ENCODE data around the gene SLC35F1.

Gene SLC35F1

GRCh38 chr6:117911150-117911549 lies 4.1 kb downstream of the SLC35F1 start:
- no peak for TF ChIP-seq REST (IDR thresholded peaks at IDR 0.05; ENCODE audit: low read depth)
- TF ChIP-seq NFIC (IDR thresholded peaks at IDR 0.05) = no peak
- no peak for TF ChIP-seq EP300 (IDR thresholded peaks at IDR 0.05; ENCODE audit: borderline replicate concordance)
- TF ChIP-seq CEBPB (IDR thresholded peaks at IDR 0.05) = no peak
- no peak for TF ChIP-seq MAX (IDR thresholded peaks at IDR 0.05)
- no peak for TF ChIP-seq TEAD4 (IDR thresholded peaks at IDR 0.05)
- no peak for TF ChIP-seq FOXM1 (IDR thresholded peaks at IDR 0.05; ENCODE audit: borderline replicate concordance, low read depth)
- no peak for TF ChIP-seq TCF12 (IDR thresholded peaks at IDR 0.05; ENCODE audit: low read depth)
- TF ChIP-seq EGR1 (IDR thresholded peaks at IDR 0.05) = no peak
- no peak for TF ChIP-seq USF1 (IDR thresholded peaks at IDR 0.05)
- TF ChIP-seq TAF1 (IDR thresholded peaks at IDR 0.05; ENCODE audit: low read depth) = no peak
- TF ChIP-seq YY1 (IDR thresholded peaks at IDR 0.05; ENCODE audit: low read depth) = no peak
- no peak for TF ChIP-seq RAD21 (IDR thresholded peaks at IDR 0.05; ENCODE audit: low read depth)
- TF ChIP-seq CREB1 (IDR thresholded peaks at IDR 0.05; ENCODE audit: low read depth) = no peak
- TF ChIP-seq ZBTB7A (IDR thresholded peaks at IDR 0.05; ENCODE audit: low read depth) = no peak

- no peak for TF ChIP-seq MAX (IDR thresholded peaks at IDR 0.05)
- no peak for TF ChIP-seq FOXM1 (IDR thresholded peaks at IDR 0.05; ENCODE audit: borderline replicate concordance, low read depth)
- TF ChIP-seq REST (IDR thresholded peaks at IDR 0.05; ENCODE audit: low read depth) = no peak
- no peak for TF ChIP-seq NFIC (IDR thresholded peaks at IDR 0.05)
- no peak for TF ChIP-seq EP300 (IDR thresholded peaks at IDR 0.05; ENCODE audit: borderline replicate concordance)
These were observed 4.6 kb downstream of the SLC35F1 start for GRCh38 chr6:117911660-117912059.

- TF ChIP-seq RAD21 (IDR thresholded peaks at IDR 0.05; ENCODE audit: low read depth) (no peak), FOXM1 (IDR thresholded peaks at IDR 0.05; ENCODE audit: borderline replicate concordance, low read depth) (no peak), EP300 (IDR thresholded peaks at IDR 0.05; ENCODE audit: borderline replicate concordance) (no peak), ZBTB7A (IDR thresholded peaks at IDR 0.05; ENCODE audit: low read depth) (no peak), EGR1 (IDR thresholded peaks at IDR 0.05) (no peak), REST (IDR thresholded peaks at IDR 0.05; ENCODE audit: low read depth) (no peak), YY1 (IDR thresholded peaks at IDR 0.05; ENCODE audit: low read depth) (no peak), MAX (IDR thresholded peaks at IDR 0.05) (no peak), NFIC (IDR thresholded peaks at IDR 0.05) (no peak), CREB1 (IDR thresholded peaks at IDR 0.05; ENCODE audit: low read depth) (no peak), USF1 (IDR thresholded peaks at IDR 0.05) (no peak), TEAD4 (IDR thresholded peaks at IDR 0.05) (no peak), CEBPB (IDR thresholded peaks at IDR 0.05) (no peak), TCF12 (IDR thresholded peaks at IDR 0.05; ENCODE audit: low read depth) (no peak), TAF1 (IDR thresholded peaks at IDR 0.05; ENCODE audit: low read depth) (no peak)
These were observed 8.8 kb downstream of the SLC35F1 start for GRCh38 chr6:117915846-117916245.

GRCh38 chr6:117916483-117916882 lies 9.4 kb downstream of the SLC35F1 start:
- TF ChIP-seq REST (IDR thresholded peaks at IDR 0.05; ENCODE audit: low read depth) = no peak
- no peak for TF ChIP-seq RAD21 (IDR thresholded peaks at IDR 0.05; ENCODE audit: low read depth)
- TF ChIP-seq TAF1 (IDR thresholded peaks at IDR 0.05; ENCODE audit: low read depth) = no peak
- TF ChIP-seq YY1 (IDR thresholded peaks at IDR 0.05; ENCODE audit: low read depth) = no peak
- TF ChIP-seq CREB1 (IDR thresholded peaks at IDR 0.05; ENCODE audit: low read depth) = no peak
- no peak for TF ChIP-seq EGR1 (IDR thresholded peaks at IDR 0.05)
- TF ChIP-seq CEBPB (IDR thresholded peaks at IDR 0.05) = no peak
- no peak for TF ChIP-seq TEAD4 (IDR thresholded peaks at IDR 0.05)
- no peak for TF ChIP-seq ZBTB7A (IDR thresholded peaks at IDR 0.05; ENCODE audit: low read depth)
- no peak for TF ChIP-seq USF1 (IDR thresholded peaks at IDR 0.05)
- TF ChIP-seq NFIC (IDR thresholded peaks at IDR 0.05) = no peak
- no peak for TF ChIP-seq MAX (IDR thresholded peaks at IDR 0.05)
- no peak for TF ChIP-seq FOXM1 (IDR thresholded peaks at IDR 0.05; ENCODE audit: borderline replicate concordance, low read depth)
- TF ChIP-seq EP300 (IDR thresholded peaks at IDR 0.05; ENCODE audit: borderline replicate concordance) = no peak
- TF ChIP-seq TCF12 (IDR thresholded peaks at IDR 0.05; ENCODE audit: low read depth) = no peak

All from Ishikawa (cell line).